Bronchial epithelial cell (primary cell): Measurements from ENCODE around the gene AQP1. TPM values are rescaled to one million over a fixed set of nuclear protein-coding genes. Genes with fewer than 3 reads are reported as not detected.

Source experiments
- DNase-seq: peaks from one replicate; pipeline ENCODE4 v3.0.0-alpha.2; 2010; ENCODE audit warnings: low read depth
- FAIRE-seq: peaks from 2 replicates; lab custom pipeline; 2011; peaks lifted over from hg19 to GRCh38; lab: Jason Lieb, UNC
- H3K27me3 ChIP-seq: 2 replicates; pipeline ENCODE4 v1.5.1; 2011; ENCODE audit warnings: low read length; ENCODE audit not compliant: control insufficient read depth, insufficient read depth
- H3K36me3 ChIP-seq: 2 replicates; pipeline ENCODE4 v1.5.1; 2011; ENCODE audit warnings: low read length; ENCODE audit not compliant: control insufficient read depth, insufficient read depth
- H3K4me3 ChIP-seq: 2 replicates; pipeline ENCODE4 v1.5.1; 2011; ENCODE audit warnings: mild to moderate bottlenecking, low read depth, low read length, control low read depth
- total RNA-seq: library from RNA; depleted of rRNA; stranded (reverse); fragments of >200 nt; gene quantifications from 2 replicates; pipeline ENCODE4 v1.2.1, GENCODE V29; 2014
- TF ChIP-seq, protein P1 (sequence below): IDR thresholded peaks from 2 replicates; pipeline ENCODE4 v1.5.1; 2011; ENCODE audit warnings: mild to moderate bottlenecking, moderate library complexity, low read length, control low read depth, inconsistent platforms; ENCODE audit not compliant: insufficient read depth, severe bottlenecking

AQP1 gene
- total RNA-seq, 1 donor from 2014 or later = under 0.01 TPM

DNA sequence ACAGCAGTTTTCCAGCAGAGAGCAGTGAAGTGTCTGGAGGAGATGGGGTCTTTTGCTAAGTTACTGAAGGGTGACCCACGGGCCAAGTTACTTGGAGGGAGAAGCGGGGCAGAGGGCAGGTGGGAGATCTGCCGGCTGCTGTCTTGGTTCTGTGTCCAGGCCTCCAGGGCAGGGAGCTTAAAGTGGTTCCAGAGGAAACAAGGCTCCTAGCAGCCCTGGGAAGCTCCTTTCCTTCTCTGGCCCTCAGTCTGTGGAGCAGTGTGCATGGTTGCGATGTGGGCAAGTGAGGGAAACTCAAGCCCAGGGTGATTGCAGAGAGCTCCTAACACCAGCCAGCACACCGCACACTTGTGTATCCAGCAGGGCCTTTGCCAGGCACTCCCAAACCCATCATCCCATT lies 58.4 kb downstream of the AQP1 start:
- TF ChIP-seq, protein P1, sequence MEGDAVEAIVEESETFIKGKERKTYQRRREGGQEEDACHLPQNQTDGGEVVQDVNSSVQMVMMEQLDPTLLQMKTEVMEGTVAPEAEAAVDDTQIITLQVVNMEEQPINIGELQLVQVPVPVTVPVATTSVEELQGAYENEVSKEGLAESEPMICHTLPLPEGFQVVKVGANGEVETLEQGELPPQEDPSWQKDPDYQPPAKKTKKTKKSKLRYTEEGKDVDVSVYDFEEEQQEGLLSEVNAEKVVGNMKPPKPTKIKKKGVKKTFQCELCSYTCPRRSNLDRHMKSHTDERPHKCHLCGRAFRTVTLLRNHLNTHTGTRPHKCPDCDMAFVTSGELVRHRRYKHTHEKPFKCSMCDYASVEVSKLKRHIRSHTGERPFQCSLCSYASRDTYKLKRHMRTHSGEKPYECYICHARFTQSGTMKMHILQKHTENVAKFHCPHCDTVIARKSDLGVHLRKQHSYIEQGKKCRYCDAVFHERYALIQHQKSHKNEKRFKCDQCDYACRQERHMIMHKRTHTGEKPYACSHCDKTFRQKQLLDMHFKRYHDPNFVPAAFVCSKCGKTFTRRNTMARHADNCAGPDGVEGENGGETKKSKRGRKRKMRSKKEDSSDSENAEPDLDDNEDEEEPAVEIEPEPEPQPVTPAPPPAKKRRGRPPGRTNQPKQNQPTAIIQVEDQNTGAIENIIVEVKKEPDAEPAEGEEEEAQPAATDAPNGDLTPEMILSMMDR = no peak
- no peaks in the 10 kb centered on the region for H3K36me3 ChIP-seq
- H3K27me3 ChIP-seq = peaks cover 2% of the 10 kb centered on the region
- DNase-seq (no peak), FAIRE-seq (no peak)
- H3K4me3 ChIP-seq = no peak overlapping the region

DNA sequence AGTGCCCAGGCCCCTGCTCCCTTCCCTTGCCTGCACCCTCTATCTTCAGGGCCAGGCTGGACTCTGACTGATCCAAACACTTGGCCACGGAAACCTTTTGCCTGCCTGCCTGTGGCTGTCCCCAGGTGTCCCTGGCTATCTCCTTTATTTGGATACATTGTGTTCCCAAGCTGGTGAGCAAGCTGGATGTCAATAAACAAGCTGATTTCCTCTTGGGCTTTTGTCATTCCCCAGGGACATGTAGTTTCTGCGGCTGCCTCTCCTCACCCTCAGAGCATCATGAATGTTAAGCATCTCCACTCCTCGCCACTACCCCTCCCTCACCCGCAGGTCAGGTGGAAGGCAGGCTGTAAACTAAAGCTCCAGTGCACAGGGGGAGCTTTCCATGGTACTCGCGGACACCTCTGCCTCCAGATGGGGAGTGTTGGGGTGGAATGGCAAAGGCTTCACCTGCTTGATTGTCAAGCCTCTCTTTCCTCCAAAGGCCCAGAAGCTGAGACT lies 59.0 kb downstream of the AQP1 start:
- TF ChIP-seq, protein P1 = no peak
- Histone ChIP-seq H3K27me3 (peaks cover 2% of the 10 kb centered on the region), H3K36me3 (no peaks in the 10 kb centered on the region), H3K4me3 (no peak overlapping the region)
- no peak for FAIRE-seq
- no peak for DNase-seq

DNA sequence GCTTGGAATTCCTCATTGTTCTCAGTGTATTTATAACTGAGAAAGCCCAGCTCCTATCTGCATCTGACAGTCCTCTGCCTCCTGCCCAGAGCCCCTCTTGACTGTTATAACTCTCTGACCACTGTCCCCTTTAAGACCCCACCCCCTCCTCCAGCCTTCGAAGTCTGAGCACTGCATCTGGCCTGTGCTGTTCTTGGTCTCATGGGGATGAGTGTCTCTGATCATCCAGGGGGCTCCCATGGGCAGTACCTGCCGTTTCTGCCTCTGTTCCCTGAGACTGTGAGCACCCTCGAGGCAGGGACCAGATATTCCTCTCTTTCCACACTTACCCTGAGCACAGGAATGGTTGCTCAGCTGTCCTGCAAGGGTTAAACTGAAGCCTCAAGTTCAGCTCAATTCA lies 59.8 kb downstream of the AQP1 start:
- no peaks in the 10 kb centered on the region for H3K36me3 ChIP-seq
- FAIRE-seq = no peak
- TF ChIP-seq, protein P1 = no peak
- no peak for DNase-seq
- peaks cover 2% of the 10 kb centered on the region for H3K27me3 ChIP-seq
- no peak overlapping the region for H3K4me3 ChIP-seq

DNA sequence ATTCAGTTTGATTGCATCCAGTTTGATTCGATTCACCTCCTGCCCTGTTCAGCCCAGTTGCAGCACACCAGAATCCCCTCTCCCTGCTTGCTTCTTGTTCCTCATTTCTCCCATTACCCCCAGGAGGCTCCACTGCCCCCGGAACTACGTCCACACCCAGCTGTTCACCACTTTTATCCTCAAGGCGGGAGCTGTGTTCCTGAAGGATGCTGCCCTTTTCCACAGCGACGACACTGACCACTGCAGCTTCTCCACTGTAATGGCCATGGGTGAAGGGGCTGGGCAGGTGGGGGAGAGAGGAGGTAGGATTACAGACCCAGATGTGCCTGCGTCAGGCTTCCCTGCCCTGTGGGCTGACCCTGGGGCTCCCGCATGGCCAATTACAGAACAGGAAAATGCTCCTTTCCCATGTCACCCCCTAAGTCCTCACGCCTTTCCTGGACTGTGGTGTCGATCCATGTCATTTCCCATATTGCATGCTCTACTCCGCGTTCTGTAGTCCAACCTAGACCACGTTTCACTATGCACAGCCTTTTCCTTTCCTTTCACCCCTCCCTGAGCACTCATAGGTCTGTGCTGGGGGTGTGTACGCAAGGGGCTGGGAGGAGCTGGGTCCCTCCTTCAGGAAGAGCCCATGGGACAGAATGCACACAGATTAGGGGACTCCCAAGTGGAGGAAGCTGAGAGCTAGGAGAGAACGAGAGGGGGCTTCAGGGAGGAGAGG lies 60.3 kb downstream of the AQP1 start:
- peaks cover 3% of the 10 kb centered on the region for H3K27me3 ChIP-seq
- FAIRE-seq = no peak
- TF ChIP-seq, protein P1 = no peak
- no peak for DNase-seq
- no peaks in the 10 kb centered on the region for H3K36me3 ChIP-seq
- no peak overlapping the region for H3K4me3 ChIP-seq

DNA sequence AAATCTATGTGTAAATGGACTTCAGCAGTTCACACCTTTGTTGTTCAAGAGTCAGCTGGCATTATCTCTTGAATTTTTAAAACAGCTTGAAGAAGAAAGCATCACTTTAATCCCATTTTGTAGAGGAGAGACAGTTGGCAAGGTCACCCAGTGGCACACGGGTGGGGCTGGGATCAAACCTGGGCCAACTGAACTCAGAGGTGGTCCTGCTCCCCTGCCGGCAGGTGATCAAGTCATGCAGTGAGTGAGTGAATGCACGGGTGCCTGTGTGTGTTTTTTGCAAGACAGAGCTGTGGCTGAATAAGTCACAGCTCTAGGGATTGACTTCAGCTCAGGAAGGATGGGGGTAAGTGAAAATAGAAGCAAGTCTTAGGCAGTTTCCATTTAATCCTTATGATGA lies 61.6 kb downstream of the AQP1 start:
- FAIRE-seq (no peak), DNase-seq (no peak)
- Histone ChIP-seq H3K4me3 (no peak overlapping the region), H3K27me3 (peaks cover 6% of the 10 kb centered on the region), H3K36me3 (no peaks in the 10 kb centered on the region)
- TF ChIP-seq, protein P1 = no peak
